HL-60/S4 treated with phorbol 12-myristate 13-acetate at 8.2 ng/mL for 4 days and 3 days (cell line): Measurements from ENCODE around the gene C2CD4B.

Experiments
- in situ Hi-C: fragments of 300-500 bp; cut with MboI; formaldehyde crosslinking; loops from 2 replicates; pipeline ENCODE4 v1.15.0; 2022; ENCODE audit warnings: low sequenced_read_pairs

Gene C2CD4B

GRCh38 chr15:62150445-62150844 lies 14.6 kb downstream of the C2CD4B start:
- in situ Hi-C loops: no loop called here

- in situ Hi-C loops: no loop called here
These were observed 15.4 kb downstream of the C2CD4B start for GRCh38 chr15:62149729-62150128.

GRCh38 chr15:62147551-62147950 lies 17.5 kb downstream of the C2CD4B start:
- in situ Hi-C loops: no loop called here

- in situ Hi-C loops: no loop called here
These were observed 17.9 kb downstream of the C2CD4B start for GRCh38 chr15:62147149-62147548.

- in situ Hi-C loops: no loop called here
These were observed 19.9 kb downstream of the C2CD4B start for GRCh38 chr15:62145015-62145735.

- in situ Hi-C loops: no loop called here
These were observed 22.3 kb downstream of the C2CD4B start for GRCh38 chr15:62142736-62143135.

GRCh38 chr15:62141643-62142588 lies 23.2 kb downstream of the C2CD4B start:
- in situ Hi-C loops: no loop called here

GRCh38 chr15:62141200-62141599 lies 23.9 kb downstream of the C2CD4B start:
- in situ Hi-C loops: no loop called here

GRCh38 chr15:62138124-62138523 lies 27.0 kb downstream of the C2CD4B start:
- in situ Hi-C loops: no loop called here

- in situ Hi-C loops: no loop called here
These were observed 27.9 kb downstream of the C2CD4B start for GRCh38 chr15:62136911-62137865.

- in situ Hi-C loops: no loop called here
These were observed 29.5 kb downstream of the C2CD4B start for GRCh38 chr15:62135532-62136134.

GRCh38 chr15:62133141-62133540 lies 31.9 kb downstream of the C2CD4B start:
- in situ Hi-C loops: no loop called here

- in situ Hi-C loops: no loop called here
These were observed 36.2 kb downstream of the C2CD4B start for GRCh38 chr15:62128916-62129315.

- in situ Hi-C loops: no loop called here
These were observed 38.7 kb downstream of the C2CD4B start for GRCh38 chr15:62126364-62126763.

GRCh38 chr15:62125773-62126172 lies 39.3 kb downstream of the C2CD4B start:
- in situ Hi-C loops: no loop called here

GRCh38 chr15:62124973-62125303 lies 40.1 kb downstream of the C2CD4B start:
- in situ Hi-C loops: no loop called here

- in situ Hi-C loops: no loop called here
These were observed 40.7 kb downstream of the C2CD4B start for GRCh38 chr15:62124176-62124972.

GRCh38 chr15:62122249-62122648 lies 42.8 kb downstream of the C2CD4B start:
- in situ Hi-C loops: no loop called here

GRCh38 chr15:62121273-62122015 lies 43.6 kb downstream of the C2CD4B start:
- in situ Hi-C loops: no loop called here
